ENCODE measurements around the gene DOCK4. TPM values are rescaled to one million over a fixed set of nuclear protein-coding genes. Genes with fewer than 3 reads are reported as not detected.

Gene DOCK4
- total RNA-seq, 1 experiment from 2014 or later = 4.9 TPM

DNA sequence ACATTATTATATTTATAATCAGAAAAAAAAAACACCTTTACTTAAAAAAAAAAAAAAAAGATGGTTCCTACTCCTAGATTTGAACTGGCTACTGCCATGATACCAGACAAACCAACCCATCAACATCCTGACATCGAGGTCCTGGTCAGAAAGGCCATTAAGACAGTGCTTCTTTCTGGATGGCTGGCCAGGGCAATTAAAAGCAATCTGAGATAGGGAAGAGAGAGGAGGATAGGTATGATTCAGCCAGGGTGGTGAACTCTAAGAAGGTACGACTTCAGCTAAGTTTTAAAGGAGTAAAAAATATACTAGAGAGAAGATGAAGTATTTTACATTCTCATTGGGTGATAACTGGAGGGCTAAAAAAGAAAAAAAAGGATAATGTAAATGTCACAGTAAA is 139.0 kb downstream of the DOCK4 start:
- no peaks in the 10 kb centered on the region; the same call in 1 of the 2 replicates for H3K4me1 ChIP-seq (ENCODE audit: insufficient read depth, low read length)
- H3K27me3 ChIP-seq (ENCODE audit: insufficient read depth, low read length) = no peaks in the 10 kb centered on the region
- H3K4me2 ChIP-seq (ENCODE audit: insufficient read depth, insufficient read length, low read length) = no peak overlapping the region
- H3T11ph ChIP-seq (ENCODE audit: low read length) = no peak overlapping the region
- no peak overlapping the region for H3K14ac ChIP-seq (ENCODE audit: insufficient read depth, low read length)
- no peaks in the 10 kb centered on the region for H3K27me3 Mint-ChIP-seq (ENCODE audit: low read depth)
- H2BK15ac ChIP-seq (ENCODE audit: low read depth, low read length) = no peak overlapping the region
- H3K18ac ChIP-seq (ENCODE audit: insufficient read length, low read depth, low read length) = no peak overlapping the region
- TF ChIP-seq, protein P1, sequence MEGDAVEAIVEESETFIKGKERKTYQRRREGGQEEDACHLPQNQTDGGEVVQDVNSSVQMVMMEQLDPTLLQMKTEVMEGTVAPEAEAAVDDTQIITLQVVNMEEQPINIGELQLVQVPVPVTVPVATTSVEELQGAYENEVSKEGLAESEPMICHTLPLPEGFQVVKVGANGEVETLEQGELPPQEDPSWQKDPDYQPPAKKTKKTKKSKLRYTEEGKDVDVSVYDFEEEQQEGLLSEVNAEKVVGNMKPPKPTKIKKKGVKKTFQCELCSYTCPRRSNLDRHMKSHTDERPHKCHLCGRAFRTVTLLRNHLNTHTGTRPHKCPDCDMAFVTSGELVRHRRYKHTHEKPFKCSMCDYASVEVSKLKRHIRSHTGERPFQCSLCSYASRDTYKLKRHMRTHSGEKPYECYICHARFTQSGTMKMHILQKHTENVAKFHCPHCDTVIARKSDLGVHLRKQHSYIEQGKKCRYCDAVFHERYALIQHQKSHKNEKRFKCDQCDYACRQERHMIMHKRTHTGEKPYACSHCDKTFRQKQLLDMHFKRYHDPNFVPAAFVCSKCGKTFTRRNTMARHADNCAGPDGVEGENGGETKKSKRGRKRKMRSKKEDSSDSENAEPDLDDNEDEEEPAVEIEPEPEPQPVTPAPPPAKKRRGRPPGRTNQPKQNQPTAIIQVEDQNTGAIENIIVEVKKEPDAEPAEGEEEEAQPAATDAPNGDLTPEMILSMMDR (conservative IDR thresholded peaks at IDR 0.05) = no peak
- no peak overlapping the region for H2AK5ac ChIP-seq (ENCODE audit: insufficient read length, low read length)
- no peak overlapping the region for H2BK12ac ChIP-seq (ENCODE audit: insufficient read length, low read depth, low read length)
- H3K4ac ChIP-seq (ENCODE audit: low read depth, low read length) = no peak overlapping the region
- WGBS (ENCODE audit: extremely low coverage, insufficient read length, low lambda C conversion rate) = no CpG with 5 or more reads among the region's 2 CpGs
- H3K23ac ChIP-seq (ENCODE audit: insufficient read length, low read depth, low read length) = no peak overlapping the region
- H2BK20ac ChIP-seq (ENCODE audit: low read depth, low read length, poor library complexity, severe bottlenecking) = no peak overlapping the region
- H3K36me3 Mint-ChIP-seq (ENCODE audit: insufficient read depth in 1 of 3, low read depth in 3 of 3) = no peaks in the 10 kb centered on the region
- DNase-seq = no peak
- no peaks in the 10 kb centered on the region for H3K79me2 ChIP-seq (ENCODE audit: insufficient read depth, low read length)
- no peak overlapping the region for H2AFZ ChIP-seq (ENCODE audit: low read length)
- H3K4me1 Mint-ChIP-seq = peaks cover 4% of the 10 kb centered on the region in 2 experiments; a peak in 3 of 4 replicates
- no peak overlapping the region for H4K91ac ChIP-seq (ENCODE audit: insufficient read length, low read depth, low read length)
- H4K20me1 ChIP-seq (ENCODE audit: control insufficient read depth, insufficient read depth, insufficient read length) = no peaks in the 10 kb centered on the region
- no peaks in the 10 kb centered on the region for H3K9me3 ChIP-seq (ENCODE audit: control insufficient read depth, low read depth, low read length)
- H3K4me3 Mint-ChIP-seq = no peak overlapping the region
- H3K9ac ChIP-seq (ENCODE audit: extremely low read depth, insufficient read length, low read length) = no peak overlapping the region
- no peaks in the 10 kb centered on the region for H3K9me3 Mint-ChIP-seq
- no peak overlapping the region for H4K5ac ChIP-seq (ENCODE audit: insufficient read length, low read depth, low read length)
- H2BK120ac ChIP-seq (ENCODE audit: low read depth, low read length, poor library complexity, severe bottlenecking) = no peak overlapping the region
- peak overlapping the region in 1 of 3 experiments; percentile 8; a peak in 3 of 7 replicates for H3K27ac Mint-ChIP-seq
- no peak overlapping the region for H4K8ac ChIP-seq (replicated peaks; ENCODE audit: insufficient read length, low read depth, low read length)
- no peaks in the 10 kb centered on the region for H3K23me2 ChIP-seq (ENCODE audit: insufficient read length, low read depth, low read length, poor library complexity, severe bottlenecking)
- no peak overlapping the region for H3K27ac ChIP-seq (ENCODE audit: insufficient read length, low read depth, low read length)
- H2BK5ac ChIP-seq (ENCODE audit: insufficient read length, low read length) = no peak overlapping the region
- no peaks in the 10 kb centered on the region for H3K79me1 ChIP-seq (ENCODE audit: insufficient read depth, low read depth, low read length, poor library complexity, severe bottlenecking)
- no peak overlapping the region for H3K56ac ChIP-seq (ENCODE audit: insufficient read length, low read depth, low read length)
